RWPE1 (cell line): ENCODE results near the gene UBE2D2.

Experiments
- CTCF ChIA-PET: fragments of 350-600 bp; sonication (Branson Sonifier 250); formaldehyde crosslinking; extraction: SDS; loops from one replicate; lab custom pipeline; 2021; lab: Yijun Ruan, JAX
- POLR2A ChIA-PET: fragments of 400-600 bp; formaldehyde crosslinking; extraction: SDS; loops from one replicate; lab custom pipeline; 2020; ENCODE audit warnings: antibody characterized with exemption; ENCODE audit not compliant: low non-redundant PET; lab: Yijun Ruan, JAX
- DNase-seq: peaks from one replicate; pipeline ENCODE4 v3.0.0; 2012; ENCODE audit warnings: low spot score
- H3K27ac ChIP-seq: fragments of 450-650 bp; 2 replicates; pipeline ENCODE4 v1.5.1; 2017
- CTCF ChIP-seq: fragments of 450-650 bp; conservative IDR thresholded peaks from 2 replicates; pipeline ENCODE4 v1.5.1; 2017; ENCODE audit warnings: low read depth, mild to moderate bottlenecking

The UBE2D2 gene

DNA sequence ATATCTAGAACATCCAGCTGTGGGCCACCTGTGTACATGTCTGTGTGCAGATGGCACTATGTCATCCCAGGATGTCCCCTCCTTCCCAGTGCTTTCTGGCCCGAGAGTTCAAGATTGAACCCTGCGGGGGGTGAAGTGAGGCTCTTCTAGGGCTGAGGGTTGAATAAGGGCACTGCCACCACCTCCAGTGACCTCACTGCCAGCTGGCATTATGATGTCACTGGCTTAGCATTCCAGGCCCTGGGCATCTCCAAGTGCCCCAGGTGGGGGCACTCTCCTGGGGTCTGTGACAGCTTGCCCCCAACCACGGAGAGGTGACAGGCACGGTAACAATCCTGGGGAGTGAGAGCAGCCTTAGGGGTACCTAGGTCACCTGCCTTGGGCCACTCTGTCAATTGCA lies 114.1 kb downstream of the UBE2D2 start:
- ChIA-PET POLR2A (no interaction called here), CTCF (interaction anchor here (0.5 to 1.1 kb wide), 6 partner anchors 18 to 153 kb away, joined by 3 to 7 read pairs (median 4); no protein-coding TSS in a partner anchor)
- no peak overlapping the region for H3K27ac ChIP-seq
- no peak for TF ChIP-seq CTCF
- no peak for DNase-seq

DNA sequence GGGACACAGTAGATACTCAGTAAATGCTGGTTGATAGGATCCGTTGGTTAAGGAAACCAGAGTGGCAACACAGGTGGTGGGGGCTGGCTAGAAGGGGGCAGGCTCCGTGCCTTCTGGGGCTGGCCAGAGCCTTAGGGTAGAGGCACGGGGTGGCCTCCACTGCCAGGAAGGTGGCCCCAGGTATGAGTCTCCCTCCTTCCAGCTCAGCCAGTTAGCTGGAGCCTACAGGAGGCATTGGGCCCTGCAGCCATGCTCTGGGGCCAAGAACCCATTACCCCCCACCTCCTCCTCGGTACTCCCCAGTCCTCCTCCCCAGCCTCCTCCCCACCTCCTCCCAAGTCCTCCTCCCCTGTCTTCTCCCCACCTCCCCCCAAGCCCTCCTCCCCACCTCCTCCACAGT lies 114.7 kb downstream of the UBE2D2 start:
- ChIA-PET POLR2A (no interaction called here), CTCF (interaction anchor here (0.8 to 0.9 kb wide), 2 partner anchors 18 to 42 kb away, joined by 3 to 7 read pairs; no protein-coding TSS in a partner anchor)
- H3K27ac ChIP-seq: no peak overlapping the region

GRCh38 chr5:139676406-139676805 lies 115.3 kb downstream of the UBE2D2 start:
- TF ChIP-seq CTCF: no peak
- ChIA-PET CTCF (interaction anchor here (2.0 kb wide), 1 partner anchor 89 kb away, joined by 7 read pairs; no protein-coding TSS in a partner anchor), POLR2A (interaction anchor here (0.6 kb wide), 1 partner anchor 24 kb away, joined by 7 read pairs; no protein-coding TSS in a partner anchor)
- DNase-seq: no peak
- H3K27ac ChIP-seq: no peak overlapping the region

More for the DNA sequence above, 114.7 kb downstream of the UBE2D2 start:
- no peak for DNase-seq
- TF ChIP-seq CTCF: no peak

GRCh38 chr5:139676951-139677735 lies 116.0 kb downstream of the UBE2D2 start:
- ChIA-PET CTCF (interaction anchor here (2.0 kb wide), 2 partner anchors 43 to 88 kb away, joined by 4 to 7 read pairs; no protein-coding TSS in a partner anchor), POLR2A (interaction anchor here (0.6 kb wide), 1 partner anchor 25 kb away, joined by 7 read pairs; no protein-coding TSS in a partner anchor)
- no peak overlapping the region for H3K27ac ChIP-seq
- no peak for DNase-seq
- no peak for TF ChIP-seq CTCF
